Measurements from ENCODE around the gene TTN. TPM values are rescaled to one million over a fixed set of nuclear protein-coding genes. Genes with fewer than 3 reads are reported as not detected.

TTN gene
- total RNA-seq, 2 experiments from 2014 or later: 11.4 to 12.8 TPM

- POLR2A ChIA-PET: no interaction called here
- no peak overlapping the region for H3K27ac Mint-ChIP-seq
- H3K36me3 Mint-ChIP-seq (ENCODE audit: low read depth): no peaks in the 10 kb centered on the region
- H3K4me3 Mint-ChIP-seq: no peak overlapping the region
- H3K9me3 Mint-ChIP-seq (ENCODE audit: insufficient read depth): no peaks in the 10 kb centered on the region
- H3K27me3 Mint-ChIP-seq (ENCODE audit: low read depth): no peaks in the 10 kb centered on the region
- CTCF ChIA-PET: interaction anchor here (1.1 kb wide), 1 partner anchor 29 kb away, joined by 3 read pairs; no protein-coding TSS in a partner anchor
- ATAC-seq (no peak), DNase-seq (no peak)
- no peaks in the 10 kb centered on the region for H3K4me1 Mint-ChIP-seq (ENCODE audit: low read depth)
Measured at GRCh38 chr2:178732913-178733312, 74.3 kb downstream of the TTN start.

- ChIA-PET POLR2A (no interaction called here), CTCF (no interaction called here)
- no peaks in the 10 kb centered on the region for H3K4me1 Mint-ChIP-seq (ENCODE audit: low read depth)
- DNase-seq: no peak
- no peaks in the 10 kb centered on the region for H3K9me3 Mint-ChIP-seq (ENCODE audit: insufficient read depth)
- H3K27me3 Mint-ChIP-seq (ENCODE audit: low read depth): no peaks in the 10 kb centered on the region
- H3K27ac Mint-ChIP-seq: no peak overlapping the region
- H3K4me3 Mint-ChIP-seq: no peak overlapping the region
- ATAC-seq: no peak
- H3K36me3 Mint-ChIP-seq (ENCODE audit: low read depth): no peaks in the 10 kb centered on the region
Measured at GRCh38 chr2:178731300-178731699, 75.9 kb downstream of the TTN start.

- ATAC-seq (no peak), DNase-seq (no peak)
- Mint-ChIP-seq H3K4me3 (no peak overlapping the region), H3K9me3 (ENCODE audit: insufficient read depth) (no peaks in the 10 kb centered on the region), H3K27me3 (ENCODE audit: low read depth) (no peaks in the 10 kb centered on the region), H3K27ac (no peak overlapping the region), H3K4me1 (ENCODE audit: low read depth) (no peaks in the 10 kb centered on the region), H3K36me3 (ENCODE audit: low read depth) (no peaks in the 10 kb centered on the region)
- ChIA-PET CTCF (no interaction called here), POLR2A (no interaction called here)
Measured at GRCh38 chr2:178730049-178730448, 77.2 kb downstream of the TTN start.

- Mint-ChIP-seq H3K27ac (no peak overlapping the region), H3K9me3 (ENCODE audit: insufficient read depth) (no peaks in the 10 kb centered on the region), H3K4me1 (ENCODE audit: low read depth) (no peaks in the 10 kb centered on the region), H3K27me3 (ENCODE audit: low read depth) (no peaks in the 10 kb centered on the region), H3K36me3 (ENCODE audit: low read depth) (no peaks in the 10 kb centered on the region), H3K4me3 (no peak overlapping the region)
- CTCF ChIA-PET: interaction anchor here (1.0 kb wide), 1 partner anchor 24 kb away, joined by 4 read pairs; no protein-coding TSS in a partner anchor
- POLR2A ChIA-PET: no interaction called here
- DNase-seq (no peak), ATAC-seq (no peak)
Measured at GRCh38 chr2:178723786-178724346, 83.4 kb downstream of the TTN start.

- H3K9me3 Mint-ChIP-seq (ENCODE audit: insufficient read depth): no peaks in the 10 kb centered on the region
- CTCF ChIA-PET: no interaction called here
- H3K4me3 Mint-ChIP-seq: no peak overlapping the region
- no peaks in the 10 kb centered on the region for H3K36me3 Mint-ChIP-seq (ENCODE audit: low read depth)
- POLR2A ChIA-PET: no interaction called here
- no peak overlapping the region for H3K27ac Mint-ChIP-seq
- DNase-seq (no peak), ATAC-seq (no peak)
- no peaks in the 10 kb centered on the region for H3K27me3 Mint-ChIP-seq (ENCODE audit: low read depth)
- H3K4me1 Mint-ChIP-seq (ENCODE audit: low read depth): no peaks in the 10 kb centered on the region
Measured at GRCh38 chr2:178722296-178722695, 84.9 kb downstream of the TTN start.

- ATAC-seq: no peak
- no peak overlapping the region for H3K27ac Mint-ChIP-seq
- no peaks in the 10 kb centered on the region for H3K4me1 Mint-ChIP-seq (ENCODE audit: low read depth)
- POLR2A ChIA-PET: no interaction called here
- peaks cover 5% of the 10 kb centered on the region for H3K36me3 Mint-ChIP-seq (ENCODE audit: low read depth)
- no peak for DNase-seq
- H3K9me3 Mint-ChIP-seq (ENCODE audit: insufficient read depth): no peaks in the 10 kb centered on the region
- CTCF ChIA-PET: interaction anchor here (2.8 kb wide), 1 partner anchor 19 kb away, joined by 15 read pairs; no protein-coding TSS in a partner anchor
- no peaks in the 10 kb centered on the region for H3K27me3 Mint-ChIP-seq (ENCODE audit: low read depth)
- H3K4me3 Mint-ChIP-seq: no peak overlapping the region
Measured at GRCh38 chr2:178718988-178719387, 88.2 kb downstream of the TTN start.

GRCh38 chr2:178718283-178718682 is 88.9 kb downstream of the TTN start:
- ChIA-PET POLR2A (no interaction called here), CTCF (no interaction called here)
- Mint-ChIP-seq H3K27ac (no peak overlapping the region), H3K36me3 (ENCODE audit: low read depth) (peaks cover 5% of the 10 kb centered on the region), H3K9me3 (ENCODE audit: insufficient read depth) (no peaks in the 10 kb centered on the region), H3K27me3 (ENCODE audit: low read depth) (no peaks in the 10 kb centered on the region), H3K4me1 (ENCODE audit: low read depth) (no peaks in the 10 kb centered on the region), H3K4me3 (no peak overlapping the region)
- ATAC-seq: no peak
- DNase-seq: no peak

- H3K4me3 Mint-ChIP-seq: no peak overlapping the region
- no peaks in the 10 kb centered on the region for H3K4me1 Mint-ChIP-seq (ENCODE audit: low read depth)
- H3K27ac Mint-ChIP-seq: no peak overlapping the region
- CTCF ChIA-PET: no interaction called here
- no peak for DNase-seq
- POLR2A ChIA-PET: no interaction called here
- peaks cover 5% of the 10 kb centered on the region for H3K36me3 Mint-ChIP-seq (ENCODE audit: low read depth)
- ATAC-seq: no peak
- H3K9me3 Mint-ChIP-seq (ENCODE audit: insufficient read depth): no peaks in the 10 kb centered on the region
- H3K27me3 Mint-ChIP-seq (ENCODE audit: low read depth): no peaks in the 10 kb centered on the region
Measured at GRCh38 chr2:178716394-178716793, 90.8 kb downstream of the TTN start.

- Mint-ChIP-seq H3K27me3 (ENCODE audit: low read depth) (no peaks in the 10 kb centered on the region), H3K36me3 (ENCODE audit: low read depth) (peaks cover 5% of the 10 kb centered on the region), H3K9me3 (ENCODE audit: insufficient read depth) (no peaks in the 10 kb centered on the region), H3K4me3 (no peak overlapping the region), H3K27ac (no peak overlapping the region), H3K4me1 (ENCODE audit: low read depth) (no peaks in the 10 kb centered on the region)
- CTCF ChIA-PET: no interaction called here
- POLR2A ChIA-PET: no interaction called here
- DNase-seq (no peak), ATAC-seq (no peak)
Measured at GRCh38 chr2:178715366-178715765, 91.9 kb downstream of the TTN start.

GRCh38 chr2:178707476-178707875 is 99.7 kb downstream of the TTN start:
- DNase-seq: no peak
- Mint-ChIP-seq H3K27ac (no peak overlapping the region), H3K9me3 (ENCODE audit: insufficient read depth) (no peaks in the 10 kb centered on the region), H3K4me1 (ENCODE audit: low read depth) (no peaks in the 10 kb centered on the region), H3K4me3 (no peak overlapping the region), H3K27me3 (ENCODE audit: low read depth) (no peaks in the 10 kb centered on the region), H3K36me3 (ENCODE audit: low read depth) (peaks cover 3% of the 10 kb centered on the region)
- POLR2A ChIA-PET: no interaction called here
- ATAC-seq: no peak
- CTCF ChIA-PET: interaction anchor here (0.5 kb wide), 1 partner anchor 603 kb away, joined by 5 read pairs; no protein-coding TSS in a partner anchor

GRCh38 chr2:178704876-178705275 is 102.3 kb downstream of the TTN start:
- Mint-ChIP-seq H3K4me1 (ENCODE audit: low read depth) (no peaks in the 10 kb centered on the region), H3K27me3 (ENCODE audit: low read depth) (no peaks in the 10 kb centered on the region), H3K36me3 (ENCODE audit: low read depth) (peaks cover 3% of the 10 kb centered on the region), H3K27ac (no peak overlapping the region), H3K9me3 (ENCODE audit: insufficient read depth) (no peaks in the 10 kb centered on the region), H3K4me3 (no peak overlapping the region)
- ChIA-PET CTCF (interaction anchor here (0.9 kb wide), 1 partner anchor 9 kb away, joined by 3 read pairs; no protein-coding TSS in a partner anchor), POLR2A (no interaction called here)
- DNase-seq (no peak), ATAC-seq (no peak)

GRCh38 chr2:178702361-178702760 is 104.9 kb downstream of the TTN start:
- ATAC-seq: no peak
- no peak overlapping the region for H3K4me3 Mint-ChIP-seq
- no peaks in the 10 kb centered on the region for H3K9me3 Mint-ChIP-seq (ENCODE audit: insufficient read depth)

GRCh38 chr2:178700922-178701342 is 106.3 kb downstream of the TTN start:
- no peak for DNase-seq
- Mint-ChIP-seq H3K9me3 (ENCODE audit: insufficient read depth) (no peaks in the 10 kb centered on the region), H3K4me1 (ENCODE audit: low read depth) (no peaks in the 10 kb centered on the region), H3K27ac (no peak overlapping the region), H3K4me3 (no peak overlapping the region), H3K27me3 (ENCODE audit: low read depth) (no peaks in the 10 kb centered on the region), H3K36me3 (ENCODE audit: low read depth) (no peaks in the 10 kb centered on the region)
- ChIA-PET POLR2A (no interaction called here), CTCF (interaction anchor here (0.6 to 2.4 kb wide), 41 partner anchors 9 to 784 kb away, joined by 3 to 27 read pairs (median 4); partner anchors contain the start of gene RBM45)
- no peak for ATAC-seq

More at GRCh38 chr2:178702361-178702760, 104.9 kb downstream of the TTN start:
- CTCF ChIA-PET: interaction anchor here (0.9 to 1.3 kb wide), 3 partner anchors 10 to 211 kb away, joined by 4 read pairs; no protein-coding TSS in a partner anchor
- Mint-ChIP-seq H3K27ac (no peak overlapping the region), H3K36me3 (ENCODE audit: low read depth) (peaks cover 3% of the 10 kb centered on the region), H3K4me1 (ENCODE audit: low read depth) (no peaks in the 10 kb centered on the region), H3K27me3 (ENCODE audit: low read depth) (no peaks in the 10 kb centered on the region)
- no peak for DNase-seq
- POLR2A ChIA-PET: no interaction called here
